Thyroid gland (tissue), 4 donors: ENCODE measurements around the gene KCNQ1.

ENCODE experiments used
- POLR2A ChIP-seq, 2 donors: fragments of 450-650 bp; IDR thresholded peaks; one replicate each; pipeline ENCODE4 v1.6.1; 2017; ENCODE audit warnings: antibody characterized with exemption in 2 of 2, mild to moderate bottlenecking in 2 of 2, moderate library complexity in 1 of 2
- TF ChIP-seq, protein P1 (sequence below), 6 experiments: fragments of 200-600 bp in 3 of 6; fragments of 450-650 bp in 3 of 6; sonication (generic) in 3 of 6; IDR thresholded peaks; one replicate each; pipeline ENCODE4 v1.5.1; 2016 to 2019; ENCODE audit warnings: antibody characterized with exemption in 6 of 6, mild to moderate bottlenecking in 2 of 6, inconsistent platforms in 1 of 6, moderate library complexity in 1 of 6

DNA sequence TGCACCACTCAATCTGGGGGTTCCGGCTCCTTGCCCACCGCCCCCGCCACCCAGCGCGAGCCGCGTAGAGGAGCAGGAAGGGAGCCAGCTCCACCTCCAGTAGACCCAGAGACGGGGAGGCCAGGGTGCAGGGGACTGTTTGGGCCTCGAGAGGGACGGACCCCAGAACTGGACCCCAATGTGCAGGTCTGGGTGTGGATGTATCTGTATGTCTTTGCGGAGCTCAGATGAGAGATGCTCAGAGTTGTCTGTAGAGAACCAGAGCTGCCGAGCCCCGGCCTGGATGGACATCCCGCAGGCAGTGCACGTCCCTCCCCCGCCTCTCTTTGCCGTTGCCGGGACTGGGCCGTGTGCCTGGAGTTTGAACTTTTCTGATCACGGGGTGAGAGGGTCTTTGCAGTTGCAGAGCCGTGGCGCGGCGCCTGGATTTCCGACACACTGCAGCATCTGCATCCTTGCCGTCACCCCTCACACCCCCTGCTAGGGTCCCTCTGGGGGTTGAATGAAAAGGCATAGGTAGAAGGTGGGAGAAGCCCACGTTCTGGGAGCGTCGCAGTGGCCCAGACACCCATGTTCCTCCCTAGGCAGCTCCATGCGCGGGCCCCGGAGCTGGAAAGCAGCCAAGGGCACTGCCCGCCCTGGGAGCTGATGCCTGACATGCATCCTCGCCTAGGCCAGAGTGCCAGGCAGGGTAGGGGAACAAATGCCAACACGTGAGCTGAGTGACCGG is 105.2 kb downstream of the KCNQ1 start:
- TF ChIP-seq POLR2A (IDR thresholded peaks at IDR 0.05) = no peak
- TF ChIP-seq, protein P1, sequence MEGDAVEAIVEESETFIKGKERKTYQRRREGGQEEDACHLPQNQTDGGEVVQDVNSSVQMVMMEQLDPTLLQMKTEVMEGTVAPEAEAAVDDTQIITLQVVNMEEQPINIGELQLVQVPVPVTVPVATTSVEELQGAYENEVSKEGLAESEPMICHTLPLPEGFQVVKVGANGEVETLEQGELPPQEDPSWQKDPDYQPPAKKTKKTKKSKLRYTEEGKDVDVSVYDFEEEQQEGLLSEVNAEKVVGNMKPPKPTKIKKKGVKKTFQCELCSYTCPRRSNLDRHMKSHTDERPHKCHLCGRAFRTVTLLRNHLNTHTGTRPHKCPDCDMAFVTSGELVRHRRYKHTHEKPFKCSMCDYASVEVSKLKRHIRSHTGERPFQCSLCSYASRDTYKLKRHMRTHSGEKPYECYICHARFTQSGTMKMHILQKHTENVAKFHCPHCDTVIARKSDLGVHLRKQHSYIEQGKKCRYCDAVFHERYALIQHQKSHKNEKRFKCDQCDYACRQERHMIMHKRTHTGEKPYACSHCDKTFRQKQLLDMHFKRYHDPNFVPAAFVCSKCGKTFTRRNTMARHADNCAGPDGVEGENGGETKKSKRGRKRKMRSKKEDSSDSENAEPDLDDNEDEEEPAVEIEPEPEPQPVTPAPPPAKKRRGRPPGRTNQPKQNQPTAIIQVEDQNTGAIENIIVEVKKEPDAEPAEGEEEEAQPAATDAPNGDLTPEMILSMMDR (IDR thresholded peaks at IDR 0.05) = no peak
